Suppressor macrophage treated with lipopolysaccharide for 4 hours (primary cell): Measurements from ENCODE around the gene PVALEF.

Experiments
- DNase-seq: peaks from one replicate; pipeline ENCODE4 v3.0.0-alpha.2; 2020

PVALEF gene

DNA sequence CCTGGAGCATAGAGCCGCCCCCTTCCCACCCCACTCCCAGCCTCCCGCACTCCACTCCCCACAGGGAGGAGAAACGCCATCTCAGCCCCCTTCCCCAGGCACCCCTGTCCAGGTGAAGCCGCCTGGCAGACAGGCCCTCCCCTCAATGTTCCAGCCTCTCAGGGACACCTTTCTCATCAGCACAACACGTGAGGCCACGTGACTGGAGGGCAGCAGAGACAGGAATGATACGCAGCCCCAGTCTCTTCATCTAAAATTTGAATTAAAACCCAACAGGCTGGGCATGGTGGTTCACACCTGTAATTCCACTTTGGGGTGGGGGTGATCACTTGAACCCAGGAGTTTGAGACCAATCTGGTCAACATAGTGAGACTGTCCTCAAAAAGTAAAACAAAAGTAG lies 20.9 kb downstream of the PVALEF start:
- DNase-seq, result no peak

DNA sequence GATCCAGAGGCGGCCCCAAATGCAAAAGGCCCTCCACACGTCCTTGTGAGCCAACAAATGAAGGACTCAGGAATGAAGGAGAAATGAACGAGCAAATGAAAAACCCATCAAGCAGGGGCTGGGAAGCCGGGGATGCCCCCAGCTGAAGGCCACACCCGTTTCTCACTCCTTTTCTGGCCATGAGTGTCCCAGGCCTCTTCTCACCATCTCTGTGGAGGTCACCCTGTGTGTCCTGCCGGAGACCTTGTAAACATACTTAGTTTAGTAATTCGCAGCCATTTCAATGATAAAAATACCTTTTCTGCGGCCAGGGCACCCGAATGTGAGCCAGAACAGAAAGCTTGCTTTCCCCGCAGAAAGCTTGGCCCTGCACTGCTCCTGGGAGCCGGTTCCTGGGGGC lies 21.8 kb downstream of the PVALEF start:
- no peak for DNase-seq

DNA sequence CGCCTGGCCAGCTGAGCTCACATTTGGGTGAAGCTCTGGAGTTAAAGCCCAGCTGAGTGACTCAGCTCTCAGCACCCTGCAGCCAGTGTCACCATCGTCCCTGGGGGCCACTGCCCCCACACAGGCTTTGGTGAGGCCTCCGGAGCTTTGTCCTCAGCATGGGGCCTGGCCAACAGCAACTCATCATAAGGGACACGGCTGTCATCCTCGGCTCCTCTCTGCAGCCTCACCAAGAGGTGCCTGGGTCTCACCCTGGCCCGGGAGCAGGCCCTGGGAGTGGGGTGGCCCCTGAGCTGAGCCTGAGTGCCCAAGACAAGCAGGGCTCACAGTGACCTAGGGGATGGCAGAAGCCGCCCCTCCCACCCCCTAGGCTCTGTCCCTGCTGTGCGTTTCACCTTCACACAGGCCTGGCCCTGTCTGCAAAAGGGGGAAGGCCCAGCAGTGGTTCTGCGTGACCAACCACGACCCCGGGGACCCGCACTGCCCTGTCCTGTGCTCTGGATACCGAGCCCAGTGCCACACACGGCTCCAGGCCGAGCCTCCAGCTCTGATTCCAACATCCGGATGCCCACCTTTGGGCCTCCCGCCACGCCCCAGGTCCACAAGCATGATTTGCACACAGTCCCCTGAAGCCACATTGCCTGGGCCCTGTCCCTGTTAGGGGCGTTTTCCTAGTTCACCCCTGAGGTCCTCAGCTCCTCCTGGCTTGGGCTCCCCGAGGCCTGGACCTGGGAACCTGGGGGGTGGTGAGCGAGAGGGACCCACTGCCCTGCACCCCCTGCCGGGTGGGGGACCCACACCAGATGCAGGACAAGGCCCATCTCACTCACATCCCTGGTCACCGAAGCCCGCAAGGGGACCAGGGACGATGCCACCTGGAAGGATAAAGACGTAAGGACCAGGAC lies 22.5 kb downstream of the PVALEF start:
- no peak for DNase-seq

DNA sequence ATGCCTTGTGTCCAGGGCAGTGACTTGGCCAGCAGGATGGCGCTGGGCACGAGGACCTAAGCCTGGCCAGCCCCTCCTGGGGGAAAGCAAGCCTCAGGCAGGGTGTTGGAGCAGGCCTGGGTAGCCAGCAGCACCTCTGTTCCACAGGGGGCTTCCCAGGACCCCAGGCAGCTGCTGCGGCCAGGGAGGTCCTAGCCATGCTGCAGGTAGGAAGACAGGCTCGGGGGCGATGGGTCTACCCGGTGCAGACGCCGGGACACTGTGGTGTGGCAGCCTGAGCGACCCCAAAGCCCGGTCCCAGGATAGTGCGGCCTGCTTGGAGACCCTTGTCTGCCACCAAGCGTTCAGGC lies 23.2 kb downstream of the PVALEF start:
- no peak for DNase-seq

DNA sequence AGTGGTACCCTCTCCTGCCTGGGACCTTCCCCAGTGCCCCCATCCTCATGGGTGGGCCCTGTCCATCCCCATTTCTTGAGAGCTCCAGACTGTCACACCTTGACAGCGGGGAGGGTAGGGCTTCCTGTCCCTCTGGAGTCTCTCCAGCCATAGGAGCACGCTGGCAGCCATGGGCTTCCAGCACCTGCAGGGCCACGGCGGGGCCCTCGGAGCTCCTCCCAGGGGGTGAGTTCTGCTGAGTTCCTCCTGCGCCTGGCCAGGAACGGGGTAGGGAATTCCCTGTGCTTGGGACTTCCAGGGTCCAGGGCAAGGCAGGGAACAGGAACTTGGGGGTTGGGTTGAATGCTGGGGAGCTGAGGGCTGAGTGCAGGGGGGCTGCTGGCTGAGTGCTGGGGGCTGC lies 23.7 kb downstream of the PVALEF start:
- DNase-seq, result no peak

DNA sequence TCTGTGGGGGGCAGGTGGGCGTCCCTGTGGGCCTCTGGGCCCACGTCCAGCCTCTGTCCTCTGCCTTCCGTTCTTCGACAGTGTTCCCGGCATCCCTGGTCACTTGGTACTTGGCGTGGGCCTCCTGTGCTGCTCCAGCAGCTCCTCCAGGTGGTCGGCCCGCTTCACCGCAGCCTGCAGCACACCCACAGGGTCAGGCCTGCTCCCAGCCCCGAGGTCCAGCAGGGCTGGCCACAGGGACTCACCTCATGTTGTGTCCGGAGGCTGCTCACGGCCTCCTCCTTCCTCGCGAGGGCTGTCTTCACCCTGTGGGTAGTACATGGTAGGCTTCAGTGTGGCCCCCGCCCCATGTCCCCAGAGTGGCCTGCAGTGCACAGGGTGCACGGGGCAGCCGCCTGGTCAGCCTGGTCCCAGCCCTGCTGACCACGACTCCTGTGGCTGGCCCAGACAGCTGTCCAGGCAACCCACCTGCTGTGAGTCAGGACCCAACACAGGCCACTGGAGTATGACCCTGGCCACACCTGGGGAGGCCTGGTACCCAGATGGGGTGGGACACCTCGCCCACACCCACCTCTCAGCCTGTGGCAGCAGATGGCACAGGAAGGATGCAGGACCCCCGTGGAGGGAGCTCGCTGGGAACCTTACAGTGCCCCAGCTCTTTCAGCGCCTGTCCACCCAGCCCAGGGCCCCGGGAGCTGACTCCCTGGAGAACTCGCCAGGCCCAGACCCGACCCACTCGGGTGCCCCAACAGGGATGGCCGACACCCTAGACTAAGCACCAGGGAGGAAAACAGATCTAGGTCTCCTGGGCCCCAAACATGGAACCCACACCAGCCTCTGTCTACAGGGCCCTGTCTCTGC lies 24.6 kb downstream of the PVALEF start:
- no peak for DNase-seq

DNA sequence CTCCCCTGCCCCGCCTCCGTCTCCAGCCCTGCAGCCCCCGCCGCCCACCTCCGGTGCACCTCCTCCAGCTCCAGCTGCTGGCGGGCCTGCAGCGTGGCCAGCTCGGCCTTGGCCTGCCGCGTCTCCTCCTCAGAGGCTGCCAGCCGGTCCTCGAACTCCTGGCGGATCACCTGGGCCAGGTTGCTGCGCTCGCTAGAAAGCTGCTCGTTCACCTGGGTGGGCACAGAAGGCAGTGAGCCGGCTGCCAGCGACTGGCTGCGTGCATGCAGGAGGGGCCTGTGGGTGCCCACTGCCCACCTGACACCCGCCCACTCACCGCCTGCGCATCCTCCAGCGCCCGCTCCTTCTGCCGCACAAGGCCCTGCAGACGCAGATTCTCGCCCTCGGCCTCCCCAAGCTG lies 25.3 kb downstream of the PVALEF start:
- DNase-seq, result no peak

DNA sequence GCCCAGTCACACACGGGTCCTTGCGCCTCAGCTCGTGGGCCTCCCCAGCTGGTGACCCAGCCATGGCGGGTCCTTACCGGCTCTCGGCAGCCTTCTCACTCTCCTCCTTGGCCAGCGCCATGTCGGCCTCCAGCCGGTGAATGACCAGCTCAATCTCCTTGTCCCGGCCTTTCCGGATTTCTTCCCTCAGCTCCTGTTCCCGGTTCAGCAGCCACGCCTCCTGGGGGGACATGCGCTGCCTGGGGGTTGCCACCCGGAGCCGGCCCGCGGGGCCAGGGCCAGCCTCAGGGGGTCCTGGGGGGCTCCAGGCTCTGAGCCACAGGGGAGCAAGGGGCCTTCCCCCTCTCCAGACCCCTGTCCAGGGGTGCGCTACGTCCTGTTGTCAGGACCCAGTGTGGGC lies 25.8 kb downstream of the PVALEF start:
- DNase-seq, result no peak

DNA sequence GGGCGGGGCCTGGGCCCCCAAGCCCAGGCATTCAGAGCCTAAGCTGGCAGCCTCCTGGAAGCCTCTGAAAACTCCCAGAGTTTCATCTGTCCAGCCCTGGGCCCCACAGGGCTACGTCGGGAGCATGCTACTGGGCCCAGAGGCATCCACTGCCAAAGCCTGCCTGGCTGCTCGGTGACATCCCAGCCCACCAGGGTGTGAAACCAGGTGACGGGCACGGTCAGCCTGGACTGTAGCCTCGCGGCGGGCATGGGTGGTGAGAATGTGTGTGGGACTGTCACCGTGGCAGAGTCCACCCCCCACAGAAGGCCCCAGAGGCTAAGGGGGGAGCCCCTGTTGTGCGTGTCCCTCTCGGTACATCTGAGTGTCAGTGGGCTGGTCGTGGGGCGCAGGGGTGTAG lies 26.3 kb downstream of the PVALEF start:
- no peak for DNase-seq

DNA sequence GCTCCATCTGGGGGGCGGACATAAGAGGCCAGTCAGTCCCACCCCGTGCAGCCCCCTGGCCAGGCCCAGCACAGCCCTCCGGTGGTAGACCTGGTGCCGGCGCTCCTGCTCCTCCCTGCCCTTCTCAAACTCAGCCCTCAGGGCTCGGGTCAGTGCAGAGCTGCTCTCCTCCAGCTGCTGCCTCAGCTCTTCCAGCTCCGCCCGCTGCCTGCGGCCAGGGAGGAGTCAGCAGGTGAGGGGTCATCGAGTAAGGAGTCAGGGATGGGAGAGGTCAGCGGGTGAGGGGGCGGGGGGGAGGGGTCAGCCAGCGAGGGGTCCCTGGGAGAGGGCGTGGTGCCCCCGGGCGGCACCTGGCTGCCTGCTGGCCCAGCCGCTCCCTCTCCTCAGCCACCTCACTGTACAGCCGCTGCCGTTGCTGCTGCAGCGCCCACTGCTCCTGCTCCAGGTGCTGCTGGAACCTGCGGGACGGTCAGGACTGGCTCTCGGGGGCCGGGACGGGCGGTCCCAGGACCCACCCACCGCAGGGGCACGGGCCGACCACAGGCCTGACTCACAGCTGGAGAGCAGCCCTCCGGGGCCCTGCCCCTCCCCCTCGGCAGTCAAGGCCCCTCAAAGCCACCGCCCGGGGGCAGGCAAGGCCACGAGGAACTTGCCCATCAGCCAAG lies 27.2 kb downstream of the PVALEF start:
- DNase-seq, result no peak

DNA sequence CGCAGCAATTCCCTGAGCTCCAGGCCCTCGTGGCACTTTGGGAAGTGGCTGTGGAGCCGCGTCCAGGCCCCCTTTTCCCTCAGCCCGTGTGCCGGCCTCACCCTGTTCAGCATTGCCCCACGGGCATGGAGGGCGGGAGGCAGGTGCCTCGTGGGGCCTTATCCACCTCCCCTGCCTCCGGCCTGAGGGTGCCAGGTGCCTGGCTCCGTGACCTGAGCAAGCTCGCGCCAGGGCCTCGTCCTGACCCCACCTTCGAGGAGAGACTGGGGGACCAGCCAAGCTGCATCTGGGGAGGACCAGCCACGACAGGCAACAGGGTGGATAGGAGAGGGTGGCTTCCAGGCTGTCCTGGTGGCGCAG lies 27.7 kb downstream of the PVALEF start:
- DNase-seq, result no peak

DNA sequence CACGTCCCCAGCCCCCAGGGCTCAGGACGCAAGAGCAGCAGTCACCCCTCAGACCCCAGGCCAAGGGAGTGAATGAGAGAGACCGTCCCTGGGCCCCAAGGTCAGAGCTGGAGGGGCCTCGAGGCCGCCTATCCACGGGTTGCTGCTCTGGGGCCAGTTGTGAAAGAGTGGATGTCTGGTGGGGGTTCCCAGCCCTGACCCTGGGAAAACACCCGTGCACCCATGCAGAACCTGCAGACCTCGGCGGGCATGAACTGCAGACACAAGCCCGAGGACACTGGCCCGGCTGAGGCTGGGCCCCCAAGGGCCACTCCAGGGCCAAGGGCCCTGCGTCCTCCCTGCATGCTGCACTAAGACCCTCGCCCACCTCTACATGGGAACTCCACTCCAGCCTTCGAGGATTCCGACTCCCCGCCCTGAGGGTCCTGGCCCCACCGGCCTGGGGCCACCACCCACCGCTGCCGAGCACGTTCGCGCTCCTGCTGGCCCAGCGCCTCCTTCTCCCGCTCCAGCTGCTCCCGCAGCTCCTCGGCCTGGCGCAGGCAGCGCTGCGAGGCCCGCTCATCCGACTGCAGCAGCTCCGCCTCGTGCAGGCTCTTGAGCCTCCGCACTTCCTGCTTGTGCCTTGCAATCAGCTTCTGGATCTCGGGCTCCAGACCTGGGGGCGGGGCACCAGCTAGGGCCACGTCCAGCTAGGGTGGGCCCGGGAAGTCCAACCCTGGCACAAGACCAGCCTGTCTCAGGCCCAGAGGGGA lies 28.3 kb downstream of the PVALEF start:
- DNase-seq, result no peak

DNA sequence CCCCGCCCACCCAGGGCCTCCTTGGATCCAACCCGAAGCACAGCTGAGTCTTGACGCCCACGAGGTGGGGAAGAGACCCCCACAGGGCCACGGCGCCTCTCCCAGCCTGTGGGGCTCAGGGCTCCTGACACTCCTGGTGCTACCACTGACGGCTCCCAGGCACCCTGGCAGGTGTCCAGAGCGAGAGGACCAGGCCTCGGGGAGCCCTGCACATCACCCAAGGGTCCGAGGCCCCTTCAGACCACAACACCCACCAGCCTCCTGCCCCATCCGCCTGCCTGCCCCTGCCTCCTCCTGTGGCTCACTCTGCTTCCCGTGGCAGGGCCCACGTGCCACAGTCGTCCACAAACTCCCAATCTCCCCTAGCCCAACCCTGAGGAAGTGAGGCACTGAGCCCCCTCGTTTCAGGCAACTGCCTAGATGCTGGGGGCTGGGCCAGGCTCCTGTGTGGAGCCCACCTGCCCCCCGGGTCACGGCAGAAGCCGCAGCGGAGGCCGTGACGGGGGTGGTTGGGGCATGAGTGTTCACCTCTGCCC lies 29.0 kb downstream of the PVALEF start:
- no peak for DNase-seq

DNA sequence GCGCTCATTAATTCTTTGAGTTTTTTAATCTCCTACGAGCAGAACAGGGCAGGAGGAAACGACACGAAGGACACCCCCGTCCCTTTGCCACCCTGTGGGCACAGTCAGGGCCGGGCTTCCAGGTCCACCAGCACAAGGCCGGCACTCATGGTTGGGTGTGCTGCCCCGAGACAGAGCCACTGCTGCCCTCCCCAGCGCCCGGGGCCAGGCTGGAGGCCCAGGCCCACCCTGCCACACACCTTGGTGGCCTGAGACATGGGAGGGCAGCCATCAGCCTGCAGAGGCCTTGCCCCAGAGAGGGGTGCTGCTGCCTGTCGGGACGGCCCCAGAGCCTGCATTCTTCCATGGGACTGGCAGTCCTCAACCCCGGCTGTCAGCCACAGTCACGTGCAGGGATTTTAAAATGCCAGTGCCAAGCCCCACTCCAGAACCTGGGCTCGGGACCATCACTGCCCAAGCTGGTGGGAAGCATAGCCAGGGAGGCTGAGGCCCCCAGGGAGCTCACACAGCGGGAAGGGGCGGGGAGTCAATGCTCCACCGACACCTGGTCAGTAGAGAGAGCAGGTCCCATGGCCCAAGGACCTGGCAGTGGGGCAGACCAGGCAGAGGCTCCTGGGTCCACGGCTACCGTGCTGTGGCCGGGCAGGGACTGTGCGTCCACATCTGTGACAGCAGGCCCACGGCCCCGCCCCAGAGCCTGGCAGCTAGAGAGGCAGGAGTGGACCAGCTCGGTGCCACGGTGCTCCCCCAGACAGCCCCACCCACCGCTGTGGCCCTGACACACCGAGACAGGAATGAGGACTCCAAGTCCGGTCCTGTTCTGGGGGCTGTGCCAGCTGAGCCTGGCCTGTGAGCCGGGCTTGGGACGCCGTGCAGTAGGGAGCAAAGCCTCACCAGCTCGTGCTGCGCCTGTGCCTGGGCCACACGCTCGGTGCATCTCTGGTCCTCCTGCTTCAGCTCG lies 29.9 kb downstream of the PVALEF start:
- DNase-seq, result no peak

DNA sequence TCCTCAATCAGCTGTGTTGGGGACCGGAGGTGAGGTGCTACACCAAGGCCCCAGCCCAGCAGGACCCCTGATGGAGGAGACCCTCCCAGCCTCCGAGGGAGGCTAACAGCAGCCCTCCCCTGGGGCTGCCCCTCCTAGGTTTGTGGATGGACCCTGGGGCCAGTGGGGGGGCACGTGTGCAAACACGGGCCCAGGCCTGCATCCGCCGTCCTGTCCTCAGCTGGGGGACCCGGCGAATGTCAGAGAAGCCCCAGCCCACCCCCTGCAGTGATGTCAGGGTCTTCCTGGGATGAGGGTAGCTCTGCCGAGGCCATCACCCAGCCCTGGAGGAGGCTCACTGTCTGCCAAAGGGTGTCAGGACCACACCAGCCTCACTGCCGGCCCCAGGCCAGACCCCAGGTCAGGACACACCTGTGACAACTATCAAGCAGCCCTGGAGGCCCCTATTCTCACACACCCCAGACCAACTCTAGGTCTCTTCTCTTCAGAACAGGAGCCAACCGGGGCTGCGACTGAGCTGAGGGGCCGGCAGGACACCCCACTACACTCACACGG lies 30.7 kb downstream of the PVALEF start:
- DNase-seq, result no peak

DNA sequence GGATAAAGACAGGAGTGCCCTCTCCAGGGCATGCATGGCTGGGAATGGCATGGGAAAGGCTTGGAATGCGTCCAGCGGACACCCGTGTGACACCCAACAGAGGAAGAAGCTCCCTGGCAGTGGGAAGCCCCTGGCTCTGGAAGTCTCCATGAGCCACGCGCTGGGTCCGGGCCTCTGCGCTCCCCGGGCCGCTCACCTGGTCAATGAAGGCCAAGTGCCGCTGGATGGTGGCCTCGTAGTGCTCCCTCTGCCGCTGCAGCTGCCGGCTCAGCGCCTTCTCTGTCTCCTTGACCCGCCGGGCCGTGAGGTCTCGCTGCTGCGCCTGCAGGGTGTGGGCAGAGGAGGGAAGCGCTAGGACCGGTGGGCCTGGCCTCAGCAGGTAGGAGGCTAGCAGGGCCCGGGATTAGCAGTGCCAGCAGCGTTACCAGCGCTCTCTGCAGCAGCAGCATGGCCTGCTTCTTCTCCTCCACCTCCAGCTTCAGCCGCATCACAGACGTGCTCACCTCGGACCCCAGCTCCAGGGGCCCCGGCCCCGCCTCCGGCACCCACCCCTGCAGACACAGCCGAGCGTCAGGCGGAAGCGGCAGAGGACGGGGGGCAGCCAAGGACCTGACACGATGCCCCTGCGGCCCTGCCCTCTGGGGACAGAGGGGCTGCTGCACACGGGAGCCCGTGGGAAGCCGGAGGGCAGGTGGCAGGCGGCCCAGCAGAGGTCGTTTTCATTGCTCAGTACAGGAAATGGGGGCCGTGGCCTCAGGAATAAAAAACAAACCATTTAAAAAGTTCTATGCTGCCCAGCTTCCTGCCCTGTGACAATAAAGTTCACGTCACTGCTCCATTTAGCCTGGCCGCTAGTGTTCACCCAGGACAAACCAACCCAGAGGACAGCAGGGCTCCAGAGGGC lies 31.4 kb downstream of the PVALEF start:
- DNase-seq, result no peak

DNA sequence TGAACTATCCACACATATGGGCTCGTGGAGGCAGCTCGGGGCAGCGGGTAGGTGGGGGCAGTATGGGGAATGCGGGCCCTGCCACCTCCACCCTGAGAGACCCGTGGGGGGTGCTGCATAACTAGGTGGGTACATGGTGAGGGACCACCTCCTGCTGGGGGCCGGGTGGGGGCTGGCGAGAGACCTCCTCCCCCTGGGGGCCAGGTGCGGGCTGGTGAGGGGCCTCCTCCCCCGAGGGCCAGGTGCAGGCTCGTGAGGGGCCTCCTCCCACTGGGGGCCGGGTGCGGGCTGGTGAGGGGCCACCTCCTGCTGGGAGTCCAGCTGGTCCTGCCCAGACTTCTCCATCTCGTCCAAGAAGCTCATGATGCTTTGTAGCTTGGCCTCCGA lies 32.1 kb downstream of the PVALEF start:
- no peak for DNase-seq

DNA sequence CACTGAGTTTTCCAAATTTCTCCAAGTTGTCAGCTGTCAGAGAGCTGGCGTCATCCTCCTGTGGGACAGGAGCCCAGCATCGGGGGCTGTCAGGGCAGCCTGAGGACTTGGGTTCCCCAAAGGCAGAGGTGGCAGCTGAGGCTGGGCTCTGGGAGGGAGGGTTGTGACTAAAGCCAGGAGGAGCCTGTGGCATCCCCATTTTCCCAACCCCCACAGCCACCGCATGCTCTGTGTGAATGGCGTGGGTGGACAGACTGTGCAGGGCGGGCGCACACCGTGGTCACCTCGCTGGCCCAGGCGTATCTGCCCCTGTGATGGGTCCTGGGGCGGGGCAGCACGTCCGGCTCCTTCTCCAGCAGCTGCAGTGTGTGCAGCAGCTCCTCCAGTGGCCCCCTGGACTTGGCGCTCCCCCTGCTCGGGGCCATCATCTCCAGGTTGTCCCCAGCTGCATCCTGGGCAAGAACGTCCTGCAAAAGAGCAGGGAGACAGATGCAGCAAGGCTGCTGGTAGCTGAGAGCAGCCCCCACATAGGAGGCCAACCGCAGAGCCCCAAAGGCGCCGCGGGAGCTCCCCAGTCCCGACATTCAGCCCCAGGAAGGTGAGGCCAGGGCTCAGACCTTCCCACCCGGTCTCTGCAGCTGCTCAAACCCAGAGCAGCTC lies 32.7 kb downstream of the PVALEF start:
- no peak for DNase-seq

DNA sequence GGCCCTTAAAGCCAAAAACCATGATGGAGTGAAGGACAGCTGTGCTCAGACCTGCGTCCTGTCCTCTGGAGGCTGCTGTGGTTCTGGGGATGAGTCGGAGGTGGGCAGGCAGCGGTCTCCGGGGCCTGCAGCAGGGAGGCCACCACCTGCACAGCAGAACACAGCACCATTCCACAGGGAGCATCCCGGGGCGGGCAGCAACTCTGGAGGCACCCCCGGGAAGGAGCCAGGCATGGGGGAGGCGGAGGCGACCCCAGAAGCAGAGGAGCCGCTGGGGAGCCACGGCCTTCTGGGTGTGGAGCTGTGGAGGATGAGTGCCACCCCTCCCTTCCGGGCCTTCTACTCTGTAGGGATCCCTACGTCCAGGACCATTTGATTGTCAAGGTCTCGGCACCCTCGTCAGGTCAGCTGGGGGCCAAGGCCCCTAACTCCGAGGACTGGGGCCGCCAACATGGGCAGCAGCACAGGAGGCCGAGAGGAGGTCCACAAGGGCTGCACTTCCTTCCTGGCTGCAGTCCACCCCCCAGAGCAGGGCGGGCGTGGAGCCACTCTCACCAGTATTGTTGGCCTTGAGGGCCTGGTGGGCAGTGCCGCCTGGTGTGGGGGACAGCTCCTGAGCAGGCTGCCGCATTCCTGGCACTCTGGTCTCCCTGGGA lies 33.6 kb downstream of the PVALEF start:
- no peak for DNase-seq
